NCI-H2171 (cell line): Measurements from ENCODE around the gene CTDP1.

Experiments used
- DNase-seq: peaks from one replicate; lab custom pipeline; 2025; lab: John Stamatoyannopoulos, UW

The CTDP1 gene

GRCh38 chr18:79782566-79783308, 103.1 kb downstream of the CTDP1 start:
- no peak for DNase-seq

DNA sequence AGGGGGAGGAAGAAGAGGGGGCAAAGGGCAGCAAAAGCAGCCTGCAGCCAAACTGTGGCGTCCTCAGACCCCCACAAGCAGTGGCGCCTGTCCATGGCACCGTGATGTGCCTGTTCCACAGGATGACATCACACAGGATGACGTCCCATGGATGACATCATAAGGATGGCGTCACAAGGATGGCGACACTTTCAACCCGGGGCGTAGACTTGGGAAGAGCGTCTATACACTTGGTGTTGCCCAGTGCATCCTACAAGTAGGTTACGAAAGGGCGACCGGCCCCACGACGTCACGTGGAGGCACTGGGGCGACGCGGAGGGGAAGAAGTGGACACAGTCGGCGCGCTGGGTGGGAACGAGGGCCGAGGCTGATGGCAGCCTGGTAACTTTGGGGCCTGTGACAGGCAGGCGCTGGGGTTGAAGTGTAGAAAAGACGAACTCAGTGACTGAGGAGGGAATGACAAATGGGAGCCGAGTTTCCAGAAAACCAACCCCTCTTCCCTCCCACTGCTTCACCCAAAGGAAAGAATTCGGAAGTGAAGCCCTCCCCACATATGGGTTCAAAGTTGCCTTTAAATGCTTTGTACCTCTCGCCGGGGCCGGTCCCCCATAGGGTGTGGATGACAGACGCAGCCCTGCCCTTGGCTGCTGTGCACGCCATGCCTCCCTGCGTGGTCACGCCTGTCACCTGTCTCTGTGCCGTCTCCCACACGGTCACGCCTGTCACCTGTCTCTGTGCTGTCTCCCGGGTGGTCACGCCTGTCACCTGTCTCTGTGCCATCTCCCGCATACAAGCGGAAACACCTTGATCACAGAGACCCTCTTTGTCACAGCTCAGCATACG, 104.7 kb downstream of the CTDP1 start:
- no peak for DNase-seq

DNA sequence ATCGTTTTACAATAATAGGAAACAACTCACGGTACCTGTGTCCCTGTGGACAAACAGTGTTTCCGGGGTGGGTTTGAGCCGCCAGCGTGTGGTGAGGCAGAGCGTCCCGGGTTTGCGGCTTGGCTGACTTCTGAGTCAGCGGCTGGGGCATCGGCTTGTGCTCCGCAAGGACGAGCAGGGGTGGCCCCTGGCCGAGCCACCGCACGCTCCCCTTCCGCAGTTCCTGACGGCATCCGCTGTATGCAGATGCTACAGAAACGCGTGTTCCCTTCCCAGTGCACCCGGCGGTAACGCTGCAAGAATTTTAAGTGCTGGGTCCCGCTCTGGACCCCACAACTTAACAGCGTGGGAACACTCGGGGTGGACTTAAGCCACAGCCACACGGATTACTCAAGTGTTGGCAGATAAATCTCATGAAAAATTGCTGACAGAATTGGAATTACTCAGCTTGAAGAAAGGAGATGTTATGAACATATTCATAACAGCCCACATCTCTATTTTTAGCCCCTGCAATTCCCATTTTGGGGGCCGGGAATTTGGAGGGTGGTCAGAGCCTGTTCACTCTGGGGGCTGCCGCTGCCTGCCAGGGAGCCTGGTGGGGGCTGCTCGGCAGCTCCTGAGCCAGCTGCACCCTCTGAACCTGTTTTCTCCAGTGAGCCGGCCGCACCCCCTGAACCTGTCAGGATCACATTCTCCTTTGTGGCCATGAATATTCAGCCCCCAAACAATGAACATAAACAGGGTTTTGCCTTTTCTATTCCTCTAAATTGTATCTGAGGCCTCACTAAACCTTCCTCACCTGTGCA, 105.6 kb downstream of the CTDP1 start:
- DNase-seq: no peak

- no peak for DNase-seq
Observed at GRCh38 chr18:79785831-79786230, 106.2 kb downstream of the CTDP1 start.

DNA sequence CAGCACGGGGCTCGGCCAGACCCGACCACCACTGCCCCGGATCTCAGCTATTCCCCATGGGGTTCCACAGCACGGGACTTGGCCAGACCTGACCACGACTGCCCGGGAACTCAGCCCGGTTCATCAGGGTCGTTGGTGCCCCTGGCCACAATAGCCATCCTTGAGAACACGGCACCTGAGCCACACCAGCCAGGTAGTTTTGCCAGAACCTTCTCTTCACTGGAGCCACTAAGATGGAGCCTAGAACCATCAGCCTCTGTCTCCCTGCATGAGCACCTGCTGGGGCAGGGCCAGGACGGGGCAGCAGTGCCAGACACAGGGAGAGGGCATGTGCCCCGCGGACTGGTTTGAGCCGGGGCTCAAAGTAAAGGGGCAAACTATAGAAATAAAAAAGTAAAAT, 106.7 kb downstream of the CTDP1 start:
- DNase-seq: no peak

DNA sequence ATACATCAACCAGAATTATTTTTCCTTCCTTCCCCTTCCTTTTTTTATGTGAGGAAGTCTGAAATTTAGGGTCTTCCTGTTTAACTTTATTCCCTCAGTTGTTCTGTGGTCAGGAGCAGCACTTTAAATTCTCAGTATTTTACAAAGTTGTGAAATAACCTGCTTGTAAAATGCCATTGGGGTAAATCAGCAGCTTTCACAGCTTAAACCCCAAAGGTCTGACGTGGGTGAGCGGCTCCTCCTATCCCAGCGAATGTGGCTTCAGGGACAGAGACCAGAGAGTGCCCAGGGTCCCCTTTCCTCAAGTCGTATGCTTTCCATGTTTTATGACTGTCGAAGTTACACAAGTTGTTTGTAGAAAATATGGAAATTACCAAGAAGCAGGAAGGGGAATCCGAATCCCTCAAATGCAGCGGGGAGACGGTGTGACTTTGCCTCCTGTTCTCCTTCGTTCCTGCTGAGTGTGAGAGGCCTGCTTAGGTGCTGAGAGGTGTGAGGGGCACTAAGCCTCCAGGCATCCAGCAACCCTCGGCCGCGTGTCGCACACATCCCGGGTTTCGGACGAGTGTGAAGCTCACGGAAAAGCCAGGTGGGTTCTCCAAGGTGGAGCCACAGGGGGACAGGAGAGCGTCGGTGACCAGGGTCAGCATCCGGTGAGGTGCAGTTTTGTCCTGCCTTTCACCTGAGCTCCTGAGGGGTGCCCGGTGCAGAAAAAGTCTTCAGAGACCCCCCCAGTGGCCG, 107.4 kb downstream of the CTDP1 start:
- DNase-seq: no peak

- no peak for DNase-seq
Observed at GRCh38 chr18:79787527-79787864, 107.9 kb downstream of the CTDP1 start.

DNA sequence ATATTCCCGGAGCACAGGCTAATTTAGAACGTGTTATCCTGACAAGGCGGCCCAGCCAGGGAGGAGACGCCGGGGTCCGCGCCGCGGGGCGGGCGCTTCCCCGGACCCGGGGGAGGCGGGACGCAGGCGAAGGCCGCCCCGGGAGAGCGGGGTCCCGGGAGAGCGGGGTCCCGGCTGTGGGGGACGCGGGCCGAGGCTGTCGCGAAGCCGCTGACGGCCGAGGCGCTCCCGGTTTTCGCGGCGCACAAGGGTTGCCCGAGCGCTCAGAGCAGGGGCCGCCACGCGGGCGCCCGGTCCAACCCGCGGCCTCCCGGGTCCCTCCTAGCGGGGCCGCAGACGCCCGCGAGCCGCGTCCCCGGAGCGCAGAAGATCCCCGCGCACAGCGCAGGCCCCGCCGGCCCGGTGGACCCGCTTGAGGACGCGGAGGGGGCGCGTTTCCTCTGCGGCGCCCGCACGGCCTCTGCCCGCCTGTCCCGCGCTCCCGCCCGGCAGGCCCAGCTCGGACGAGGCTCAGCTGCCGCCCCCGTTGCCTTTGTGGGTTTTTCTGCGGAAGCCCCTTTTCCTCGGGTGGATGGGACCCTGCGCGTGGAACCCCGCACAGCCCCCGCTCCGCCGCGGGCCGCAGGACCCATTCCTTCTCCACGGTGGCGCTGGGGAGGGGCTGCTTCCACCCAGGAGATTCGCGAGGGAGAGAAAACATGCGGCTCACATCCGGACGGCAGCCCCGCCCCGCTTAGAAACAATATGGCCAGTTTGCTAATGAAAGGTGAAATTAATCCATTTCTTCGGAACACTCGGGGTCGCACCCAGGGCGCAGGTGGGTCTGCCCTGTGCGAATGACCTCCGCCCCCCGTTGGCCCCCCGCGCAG, 108.5 kb downstream of the CTDP1 start:
- DNase-seq: no peak

DNA sequence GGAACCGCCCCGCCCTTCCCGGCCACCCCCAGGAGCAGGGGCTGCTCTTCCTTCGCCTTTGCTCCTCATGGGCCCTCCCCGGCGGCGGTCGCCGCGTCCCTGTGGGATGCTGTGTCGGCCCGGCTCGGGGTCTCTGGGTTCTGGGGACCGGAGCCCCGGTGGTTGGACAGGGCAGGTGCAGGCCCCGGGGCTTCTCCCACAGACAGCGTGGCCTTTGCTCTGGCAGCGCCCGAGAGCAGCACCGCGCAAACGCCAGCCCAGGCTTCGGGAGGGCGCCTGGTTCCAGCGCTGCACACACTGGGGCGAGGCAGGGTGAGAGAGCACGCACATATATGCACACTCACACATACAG, 109.1 kb downstream of the CTDP1 start:
- no peak for DNase-seq

- DNase-seq: no peak
Observed at GRCh38 chr18:79789091-79789891, 109.7 kb downstream of the CTDP1 start.

DNA sequence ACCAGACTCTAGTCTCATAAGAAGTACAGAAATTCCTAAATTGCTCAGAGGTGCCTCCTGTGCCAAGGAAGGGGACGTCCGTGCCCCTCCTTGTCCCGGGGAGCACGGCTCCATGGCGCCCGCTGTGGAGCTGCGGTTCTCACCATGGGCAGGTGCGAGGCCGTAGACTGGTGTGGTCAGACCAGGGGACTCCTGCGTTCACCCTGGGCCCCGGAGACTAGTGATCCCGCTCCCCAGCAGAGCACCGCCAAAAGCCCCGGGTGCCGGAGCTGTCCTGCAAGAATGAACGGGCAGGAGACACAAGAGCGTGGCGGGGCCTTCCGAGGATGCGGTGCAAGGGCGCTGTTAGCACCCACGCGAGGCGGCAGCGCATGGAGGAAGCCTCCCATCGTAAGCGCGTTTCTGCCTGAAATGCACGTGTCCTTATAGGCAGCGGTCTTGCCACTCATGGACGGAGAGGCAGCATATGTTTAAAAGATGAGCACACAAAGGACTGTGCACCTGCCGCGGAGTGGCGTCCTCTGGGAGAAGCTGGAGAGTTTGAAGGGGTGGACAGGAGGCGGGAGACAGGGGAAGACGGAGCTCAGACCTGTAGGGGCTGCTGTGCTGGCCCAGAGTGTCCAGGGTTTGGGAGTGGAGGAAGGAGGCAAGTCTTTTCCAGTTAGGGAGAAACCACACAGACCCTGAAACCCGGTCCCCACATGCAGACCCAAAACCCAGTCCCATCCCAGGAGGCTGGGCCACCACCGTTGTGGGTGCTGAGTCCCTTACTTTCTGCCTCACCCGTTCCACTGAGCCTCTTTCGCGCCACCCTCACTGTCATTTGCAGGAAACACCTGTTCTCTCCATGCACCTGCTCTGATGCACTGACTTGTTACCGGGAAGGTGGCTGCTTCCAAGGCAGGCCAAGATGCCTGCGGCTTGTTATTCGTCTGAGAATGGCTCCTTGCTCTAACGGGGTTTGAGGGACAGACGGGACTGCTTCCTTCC, 110.6 kb downstream of the CTDP1 start:
- DNase-seq: no peak

DNA sequence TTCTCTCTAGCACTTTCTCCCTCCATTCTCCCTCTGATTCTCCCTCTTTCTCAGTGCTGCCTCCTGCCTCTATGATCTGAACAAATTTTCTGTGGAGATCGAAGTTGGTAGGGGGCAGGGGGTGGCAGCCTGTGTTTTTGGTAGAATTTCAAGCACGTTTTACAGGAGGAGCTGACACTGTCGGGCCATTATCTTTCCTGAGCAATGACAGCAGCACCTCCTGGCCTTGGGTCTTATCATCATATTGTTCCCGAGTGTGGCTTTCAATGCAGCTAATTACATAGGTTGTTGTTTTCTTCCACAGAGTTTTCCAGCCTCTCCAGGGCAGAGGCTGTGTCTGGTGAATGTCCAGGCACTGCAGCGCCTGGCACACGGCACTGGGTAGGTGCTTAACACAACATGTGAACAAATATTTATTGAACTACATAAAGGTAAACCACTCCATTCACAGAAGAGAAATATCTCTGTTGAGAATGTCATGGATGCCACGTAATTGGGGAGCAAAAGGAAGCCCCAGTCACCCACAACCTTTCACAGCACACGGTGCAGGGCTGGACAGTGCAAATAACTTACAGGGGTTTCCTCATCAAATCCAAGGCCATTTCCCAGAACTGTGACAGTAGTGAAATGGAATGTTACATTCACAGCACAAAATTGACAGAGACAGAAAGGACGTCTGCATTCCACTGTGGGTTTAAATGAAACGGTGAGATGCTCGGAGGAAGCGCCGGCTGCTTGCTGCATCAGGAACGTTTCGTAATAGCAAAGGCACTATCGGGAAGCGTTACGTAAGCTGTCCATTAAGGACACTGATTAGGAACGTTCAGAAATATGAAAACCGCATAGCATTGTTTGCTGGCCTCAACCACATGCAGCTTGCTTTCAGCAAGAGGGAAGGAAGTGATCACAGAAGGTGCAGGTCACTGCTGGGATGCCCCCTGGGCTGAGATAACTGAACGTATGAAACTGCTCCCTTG, 111.7 kb downstream of the CTDP1 start:
- no peak for DNase-seq

GRCh38 chr18:79792096-79792987, 112.7 kb downstream of the CTDP1 start:
- DNase-seq: no peak

GRCh38 chr18:79792988-79793355, 113.4 kb downstream of the CTDP1 start:
- DNase-seq: no peak

- DNase-seq: no peak
Observed at GRCh38 chr18:79794846-79795245, 115.2 kb downstream of the CTDP1 start.

DNA sequence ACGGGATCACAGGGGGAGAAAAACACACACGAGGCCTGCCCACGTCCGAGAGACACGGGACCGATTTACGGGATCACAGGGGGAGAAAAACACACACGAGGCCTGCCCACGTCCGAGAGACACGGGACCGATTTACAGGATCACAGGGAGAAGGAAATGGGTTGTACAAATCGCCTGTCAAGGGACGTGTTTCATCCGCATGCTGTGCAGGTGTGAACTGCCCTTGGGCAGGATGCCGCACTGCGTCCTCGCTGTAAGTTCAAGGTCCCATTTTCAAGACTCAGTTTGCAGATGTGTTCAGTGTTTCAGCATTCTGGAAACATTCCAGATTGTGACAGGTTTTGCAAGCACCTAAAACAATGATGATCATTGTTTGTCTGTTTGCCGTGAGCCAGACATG, 115.8 kb downstream of the CTDP1 start:
- no peak for DNase-seq

GRCh38 chr18:79796016-79796415, 116.4 kb downstream of the CTDP1 start:
- DNase-seq: no peak
